H1 (cell line): ENCODE measurements around the gene SSU72. TPM values are rescaled to one million over a fixed set of nuclear protein-coding genes. Genes with fewer than 3 reads are reported as not detected.

Experiments
- CTCF ChIA-PET: fragments of 300-600 bp; sonication (Branson Sonifier 250); formaldehyde crosslinking; loops from one replicate; lab custom pipeline; 2021; ENCODE audit not compliant: partially characterized antibody; lab: Charles Lee
- POLR2A ChIA-PET: fragments of 300-600 bp; sonication (Branson Sonifier 250); formaldehyde crosslinking; loops from one replicate; lab custom pipeline; 2021; ENCODE audit warnings: inconsistent platforms; ENCODE audit not compliant: partially characterized antibody; lab: Charles Lee
- DNase-seq, 2 experiments: peaks; one replicate each; pipeline versions ENCODE4 v3.0.0 to v3.0.0-alpha.2; 2010 to 2022; ENCODE audit warnings: low spot score in 2 of 2, low read depth in 1 of 2, mixed read lengths in 1 of 2
- FAIRE-seq: peaks from 2 replicates; lab custom pipeline; 2011; peaks lifted over from hg19 to GRCh38; lab: Jason Lieb, UNC
- H2AFZ ChIP-seq: 2 replicates; pipeline ENCODE4 v1.8.1; 2012; ENCODE audit warnings: low read length, inconsistent platforms
- H2AK5ac ChIP-seq: 2 replicates; pipeline ENCODE4 v1.6.1; 2013; ENCODE audit warnings: low read depth, low read length
- H2BK120ac ChIP-seq: replicated peaks from 2 replicates; pipeline ENCODE3; 2013; ENCODE audit warnings: low read depth, low read length, inconsistent platforms
- H2BK12ac ChIP-seq: 2 replicates; pipeline ENCODE4 v1.6.1; 2013; ENCODE audit warnings: low read depth, low read length
- H2BK15ac ChIP-seq: 2 replicates; pipeline ENCODE4 v1.6.1; 2013; ENCODE audit warnings: low read length
- H2BK20ac ChIP-seq: 2 replicates; pipeline ENCODE4 v1.6.1; 2013; ENCODE audit warnings: low read length
- H2BK5ac ChIP-seq: 2 replicates; pipeline ENCODE4 v1.6.1; 2013; ENCODE audit warnings: low read depth, low read length
- H3K14ac ChIP-seq: 2 replicates; pipeline ENCODE4 v1.6.1; 2013; ENCODE audit warnings: inconsistent platforms; ENCODE audit not compliant: insufficient read length
- H3K18ac ChIP-seq: 2 replicates; pipeline ENCODE4 v1.6.1; 2013; ENCODE audit warnings: low read length; ENCODE audit errors: extremely low read depth
- H3K23ac ChIP-seq: 2 replicates; pipeline ENCODE4 v1.6.1; 2013; ENCODE audit warnings: inconsistent platforms; ENCODE audit not compliant: insufficient read length
- H3K23me2 ChIP-seq: 2 replicates; pipeline ENCODE4 v1.6.1; 2013; ENCODE audit warnings: low read depth, low read length
- H3K27ac ChIP-seq: 2 replicates; pipeline ENCODE4 v1.6.1; 2011; ENCODE audit warnings: low read depth, low read length, inconsistent platforms
- H3K27me3 ChIP-seq, 4 experiments: replicated peaks in 1 of 4; 1 replicate in 1 of 4; 2 replicates in 3 of 4; pipeline versions ENCODE4 v1.6.1 to v1.8.1; 2011 to 2013; ENCODE audit warnings: low read length in 3 of 4, mild to moderate bottlenecking in 3 of 4, inconsistent platforms in 2 of 4, mixed read lengths in 2 of 4, moderate library complexity in 1 of 4; ENCODE audit not compliant: control insufficient read depth in 3 of 4, insufficient read depth in 3 of 4; ENCODE audit errors: extremely low read depth in 1 of 4
- H3K36me3 ChIP-seq, 4 experiments: 2 replicates each; pipeline versions ENCODE4 v1.6.1 to v1.8.1; 2011 to 2013; ENCODE audit warnings: mild to moderate bottlenecking in 4 of 4, low read length in 3 of 4, moderate library complexity in 2 of 4, control low read depth in 1 of 4, inconsistent platforms in 1 of 4; ENCODE audit not compliant: insufficient read depth in 4 of 4, control insufficient read depth in 2 of 4
- H3K4ac ChIP-seq: replicated peaks from 2 replicates; pipeline ENCODE3; 2013; ENCODE audit warnings: low read length, low read depth, mixed read lengths, inconsistent platforms; ENCODE audit not compliant: insufficient read length
- H3K4me1 ChIP-seq, 4 experiments: replicated peaks in 1 of 4; 1 replicate in 1 of 4; 2 replicates in 3 of 4; pipeline versions ENCODE4 v1.6.1 to v1.8.1; 2011 to 2013; ENCODE audit warnings: low read length in 3 of 4, inconsistent platforms in 2 of 4, mixed read lengths in 1 of 4; ENCODE audit not compliant: insufficient read depth in 4 of 4, control insufficient read depth in 3 of 4
- H3K4me2 ChIP-seq, 2 experiments: 2 replicates each; pipeline versions ENCODE4 v1.6.1 to v1.8.1; 2011 to 2013; ENCODE audit warnings: low read depth in 2 of 2, low read length in 2 of 2, control low read depth in 1 of 2, inconsistent platforms in 1 of 2, mild to moderate bottlenecking in 1 of 2; ENCODE audit not compliant: insufficient read depth in 1 of 2
- H3K4me3 ChIP-seq, 4 experiments: fragments of 200-600, 300-600 bp in 1 of 4; sonication (generic), shearing (Covaris generic), sonication (Bioruptor Twin) in 1 of 4; 2 replicates each; pipeline versions ENCODE4 v1.5.1 to v1.8.1; 2011 to 2016; ENCODE audit warnings: low read length in 4 of 4, low read depth in 3 of 4, control low read depth in 2 of 4, inconsistent platforms in 2 of 4, mild to moderate bottlenecking in 2 of 4, mixed read lengths in 1 of 4, moderate library complexity in 1 of 4; ENCODE audit not compliant: insufficient read depth in 2 of 4; ENCODE audit errors: extremely low read depth in 1 of 4
- H3K56ac ChIP-seq: replicated peaks from 2 replicates; pipeline ENCODE3; 2013; ENCODE audit warnings: low read depth, mild to moderate bottlenecking, mixed read lengths, low read length, inconsistent platforms; ENCODE audit not compliant: insufficient read length
- H3K79me1 ChIP-seq: 2 replicates; pipeline ENCODE4 v1.6.1; 2013; ENCODE audit warnings: low read depth, low read length, control low read depth
- H3K79me2 ChIP-seq, 2 experiments: 2 replicates each; pipeline versions ENCODE4 v1.6.1 to v1.8.1; 2012 to 2013; ENCODE audit warnings: low read length in 2 of 2, mild to moderate bottlenecking in 2 of 2, inconsistent platforms in 1 of 2; ENCODE audit not compliant: insufficient read depth in 2 of 2, control insufficient read depth in 1 of 2
- H3K9ac ChIP-seq, 4 experiments: replicated peaks in 1 of 4; 1 replicate in 1 of 4; 2 replicates in 3 of 4; pipeline versions ENCODE4 v1.6.1 to v1.8.1; 2011 to 2013; ENCODE audit warnings: low read depth in 3 of 4, low read length in 3 of 4, control low read depth in 2 of 4, mild to moderate bottlenecking in 2 of 4, moderate library complexity in 2 of 4, inconsistent platforms in 1 of 4; ENCODE audit errors: extremely low read depth in 1 of 4
- H3K9me3 ChIP-seq, 2 experiments: 2 replicates each; pipeline versions ENCODE4 v1.6.1 to v1.8.1; 2012 to 2013; ENCODE audit warnings: mild to moderate bottlenecking in 2 of 2, moderate library complexity in 2 of 2, control low read depth in 1 of 2, inconsistent platforms in 1 of 2, low read depth in 1 of 2, low read length in 1 of 2, mixed read lengths in 1 of 2; ENCODE audit not compliant: insufficient read depth in 2 of 2
- H4K20me1 ChIP-seq, 2 experiments: replicated peaks in 1 of 2; 2 replicates each; pipeline versions ENCODE3 to v1.8.1; 2011 to 2013; ENCODE audit warnings: inconsistent platforms in 2 of 2, low read length in 2 of 2, mild to moderate bottlenecking in 1 of 2; ENCODE audit not compliant: insufficient read depth in 2 of 2, control insufficient read depth in 1 of 2
- H4K5ac ChIP-seq: 2 replicates; pipeline ENCODE4 v1.6.1; 2013; ENCODE audit warnings: low read length, low read depth, mixed read lengths, inconsistent platforms; ENCODE audit not compliant: insufficient read length
- H4K8ac ChIP-seq: 2 replicates; pipeline ENCODE4 v1.8.0; 2013; ENCODE audit warnings: mild to moderate bottlenecking, moderate library complexity, low read length, inconsistent platforms; ENCODE audit not compliant: insufficient read depth; ENCODE audit errors: extremely low read depth
- H4K91ac ChIP-seq: replicated peaks from 2 replicates; pipeline ENCODE3; 2013; ENCODE audit warnings: low read length, mixed read lengths, inconsistent platforms; ENCODE audit not compliant: insufficient read length
- BACH1 ChIP-seq: IDR thresholded peaks from 2 replicates; pipeline ENCODE4 v1.6.1; 2012; ENCODE audit warnings: low read length, improper control_type of control experiment
- CBX5 ChIP-seq: fragments of 300-800, 300-1000 bp; sonication (generic); IDR thresholded peaks from 2 replicates; pipeline ENCODE4 v1.7.1; 2016; ENCODE audit warnings: antibody characterized with exemption, low read length, low read depth
- CEBPB ChIP-seq: IDR thresholded peaks from 2 replicates; pipeline ENCODE4 v1.6.1; 2012; ENCODE audit warnings: low read depth, low read length
- CHD2 ChIP-seq: IDR thresholded peaks from 2 replicates; pipeline ENCODE4 v1.6.1; 2012; ENCODE audit warnings: low read length, improper control_type of control experiment
- RFX5 ChIP-seq: IDR thresholded peaks from 2 replicates; pipeline ENCODE4 v1.6.1; 2011; ENCODE audit warnings: low read depth, low read length, improper control_type of control experiment, borderline replicate concordance
- SP4 ChIP-seq: IDR thresholded peaks from 2 replicates; pipeline ENCODE4 v1.6.1; 2012; ENCODE audit warnings: low read length, inconsistent platforms
- SUZ12 ChIP-seq: fragments of 200-600 bp; sonication (generic); IDR thresholded peaks from 2 replicates; pipeline ENCODE4 v1.6.1; 2012; ENCODE audit warnings: mild to moderate bottlenecking, inconsistent platforms, low read length, moderate library complexity, mixed read lengths
- TBP ChIP-seq: IDR thresholded peaks from 2 replicates; pipeline ENCODE4 v1.6.1; 2011; ENCODE audit warnings: low read depth, low read length, improper control_type of control experiment
- TEAD4 ChIP-seq: IDR thresholded peaks from 2 replicates; pipeline ENCODE4 v1.6.1; 2012; ENCODE audit warnings: low read depth, low read length, inconsistent platforms, mixed read lengths
- USF2 ChIP-seq: IDR thresholded peaks from 2 replicates; pipeline ENCODE4 v1.6.1; 2011; ENCODE audit warnings: low read length, improper control_type of control experiment
- YY1 ChIP-seq: IDR thresholded peaks from 2 replicates; pipeline ENCODE4 v1.6.1; 2011; ENCODE audit warnings: low read depth, mild to moderate bottlenecking, low read length
- ZNF274 ChIP-seq: IDR thresholded peaks from 2 replicates; pipeline ENCODE4 v1.7.0; 2012; ENCODE audit warnings: low read length, borderline replicate concordance; ENCODE audit errors: extremely low read depth
- WGBS, 2 experiments: shearing (Covaris generic) in 1 of 2; methylation state at CpG; one replicate each; pipeline versions ENCODE4 v1.1.6 to v1.1.7; 2013 to 2015; ENCODE audit warnings: low lambda C conversion rate in 2 of 2, mixed read lengths in 2 of 2, inconsistent platforms in 1 of 2, low coverage in 1 of 2, missing lambda C conversion rate in 1 of 2; ENCODE audit not compliant: insufficient replicate concordance in 2 of 2, insufficient coverage in 1 of 2, insufficient read length in 1 of 2; ENCODE audit errors: extremely low coverage in 1 of 2, missing lambda C conversion rate in 1 of 2; 5-methylcytosine and 5-hydroxymethylcytosine counted together
- polyA plus RNA-seq, 7 experiments: library from polyadenylated mRNA; depleted of rRNA in 3 of 7; stranded (reverse) in 5 of 7; unstranded in 2 of 7; fragments of >200 nt in 5 of 7; fragments of 200-250 nt in 2 of 7; gene quantifications; 1 replicate in 5 of 7; 2 replicates in 1 of 7; 4 replicates in 1 of 7; pipeline versions ENCODE4 v1.2.1 to v1.2.3, GENCODE V29; 2011 to 2013; ENCODE audit warnings: missing spikeins in 2 of 7, mixed read lengths in 2 of 7
- total RNA-seq: library from RNA; stranded (reverse); fragmentation: NEBNext Ultra II Directional; extraction: Animal tissue kit (Norgen Biotek cat#: 25700); gene quantifications from 2 replicates; pipeline ENCODE4 v1.2.1, GENCODE V29; 2021
- TF ChIP-seq, protein P1 (sequence below): IDR thresholded peaks from 2 replicates; pipeline ENCODE4 v1.6.1; 2012; ENCODE audit warnings: inconsistent platforms

Gene SSU72
- total and polyA plus RNA-seq, 2 of the 8 experiments (the other 6 are each of a cell fraction or from before 2014, with no cell fraction given): 110 to 165 TPM

GRCh38 chr1:1547476-1547875, 27.2 kb downstream of the SSU72 start:
- Histone ChIP-seq H3K23ac (no peak overlapping the region), H3K56ac (no peak overlapping the region), H2BK12ac (no peak overlapping the region), H4K20me1 (peaks cover 16 to 26% of the 10 kb centered on the region in 2 experiments), H3K18ac (no peak overlapping the region), H3K36me3 (peaks cover 0 to 11% (median 5%) of the 10 kb centered on the region in 4 experiments; a peak in 3 of 8 replicates), H2BK120ac (no peak overlapping the region), H4K8ac (peak overlapping the region; percentile 83; the same call in 1 of the 2 replicates), H3K4me2 (no peak overlapping the region), H3K14ac (no peak overlapping the region), H3K79me1 (peaks cover 12% of the 10 kb centered on the region)
- WGBS, 2 experiments: 91% methylated on average over 19 of the region's 19 CpGs; no CpG with 5 or more reads in 1 of the 2 experiments
- CTCF ChIA-PET: interaction anchor here (0.8 to 1.4 kb wide), 2 partner anchors 45 to 67 kb away, joined by 3 read pairs; no protein-coding TSS in a partner anchor
- TF ChIP-seq BACH1 (no peak), USF2 (no peak), TEAD4 (no peak), TBP (no peak), CEBPB (no peak), SP4 (no peak), YY1 (no peak), RFX5 (no peak), SUZ12 (no peak), CHD2 (no peak), ZNF274 (no peak), CBX5 (no peak)
- TF ChIP-seq, protein P1, sequence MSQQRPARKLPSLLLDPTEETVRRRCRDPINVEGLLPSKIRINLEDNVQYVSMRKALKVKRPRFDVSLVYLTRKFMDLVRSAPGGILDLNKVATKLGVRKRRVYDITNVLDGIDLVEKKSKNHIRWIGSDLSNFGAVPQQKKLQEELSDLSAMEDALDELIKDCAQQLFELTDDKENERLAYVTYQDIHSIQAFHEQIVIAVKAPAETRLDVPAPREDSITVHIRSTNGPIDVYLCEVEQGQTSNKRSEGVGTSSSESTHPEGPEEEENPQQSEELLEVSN: no peak
- TF ChIP-seq, all 59 proteins: peak for 0
- Histone ChIP-seq H3K4me3 (no peak overlapping the region), H2AFZ (no peak overlapping the region), H3K4ac (no peak overlapping the region), H4K91ac (no peak overlapping the region), H3K23me2 (no peaks in the 10 kb centered on the region), H2AK5ac (no peak overlapping the region), H4K5ac (no peak overlapping the region), H2BK15ac (no peak overlapping the region), H3K79me2 (peaks cover 0 to 13% of the 10 kb centered on the region in 2 experiments; a peak in 1 of 4 replicates), H3K9me3 (no peaks in the 10 kb centered on the region), H3K27me3 (no peaks in the 10 kb centered on the region), H3K9ac (no peak overlapping the region), H2BK20ac (no peak overlapping the region), H3K27ac (no peak overlapping the region), H3K4me1 (no peaks in the 10 kb centered on the region; a peak in 2 of 7 replicates), H2BK5ac (no peak overlapping the region)
- POLR2A ChIA-PET: interaction anchor here (1.8 to 23.0 kb wide), 2 partner anchors 11 to 17 kb away, joined by 6 to 367 read pairs; no protein-coding TSS in a partner anchor
- FAIRE-seq (no peak), DNase-seq (no peak)
